Loucy (cell line): ENCODE measurements around the gene ADCY7.

Experiments
- H2AFZ ChIP-seq: fragments of 200-600 bp; sonication (generic); 2 replicates; pipeline ENCODE4 v1.6.0; 2016; ENCODE audit warnings: antibody characterized with exemption, mild to moderate bottlenecking, low read length, moderate library complexity
- H3F3A ChIP-seq: fragments of 200-600 bp; 2 replicates; pipeline ENCODE4 v1.6.0; 2016; ENCODE audit warnings: antibody characterized with exemption, low read depth, mild to moderate bottlenecking
- H3K27me3 ChIP-seq: fragments of 200-600 bp; sonication (generic); 2 replicates; pipeline ENCODE4 v1.6.1; 2014; ENCODE audit warnings: low read length, mild to moderate bottlenecking; ENCODE audit not compliant: insufficient read depth, poor library complexity, severe bottlenecking
- H3K36me3 ChIP-seq: fragments of 200-600 bp; sonication (generic); 2 replicates; pipeline ENCODE4 v1.6.1; 2016; ENCODE audit warnings: low read length; ENCODE audit not compliant: insufficient read depth
- H3K4me1 ChIP-seq: fragments of 200-600 bp; sonication (generic); 2 replicates; pipeline ENCODE4 v1.5.1; 2014; ENCODE audit warnings: low read length, mild to moderate bottlenecking; ENCODE audit not compliant: insufficient read depth, poor library complexity, severe bottlenecking
- H3K4me2 ChIP-seq: fragments of 200-600 bp; sonication (generic); 2 replicates; pipeline ENCODE4 v1.6.0; 2014; ENCODE audit warnings: antibody characterized with exemption, low read length, low read depth, mild to moderate bottlenecking; ENCODE audit not compliant: poor library complexity, severe bottlenecking
- H3K4me3 ChIP-seq: fragments of 200-600 bp; sonication (generic); 2 replicates; pipeline ENCODE4 v1.5.1; 2014; ENCODE audit warnings: low read length, mild to moderate bottlenecking, mixed read lengths; ENCODE audit not compliant: poor library complexity, severe bottlenecking
- H3K79me2 ChIP-seq: fragments of 200-600 bp; sonication (generic); 2 replicates; pipeline ENCODE4 v1.6.1; 2014; ENCODE audit warnings: low read length; ENCODE audit not compliant: insufficient read depth
- H3K9ac ChIP-seq: fragments of 200-600 bp; sonication (generic); 2 replicates; pipeline ENCODE4 v1.6.0; 2014; ENCODE audit warnings: mild to moderate bottlenecking, low read depth, low read length, moderate library complexity; ENCODE audit not compliant: poor library complexity, severe bottlenecking
- H3K9me2 ChIP-seq: fragments of 200-600 bp; sonication (generic); replicated peaks from 2 replicates; pipeline ENCODE4 v1.6.1; 2016; ENCODE audit warnings: low read depth, low read length, mixed read lengths
- H3K9me3 ChIP-seq: fragments of 200-600 bp; sonication (generic); 2 replicates; pipeline ENCODE4 v1.6.1; 2014; ENCODE audit warnings: mild to moderate bottlenecking, antibody characterized with exemption, low read length, low read depth; ENCODE audit not compliant: insufficient read depth
- H4K20me1 ChIP-seq: fragments of 200-600 bp; sonication (generic); 2 replicates; pipeline ENCODE4 v1.6.0; 2014; ENCODE audit warnings: antibody characterized with exemption, low read length, mild to moderate bottlenecking; ENCODE audit not compliant: insufficient read depth, poor library complexity, severe bottlenecking
- CTCF ChIP-seq: fragments of 200-600 bp; sonication (generic); conservative IDR thresholded peaks from 2 replicates; pipeline ENCODE4 v1.5.1; 2014; ENCODE audit warnings: mild to moderate bottlenecking, antibody characterized with exemption, low read length
- EZH2phosphoT487 ChIP-seq: fragments of 200-600 bp; IDR thresholded peaks from 2 replicates; pipeline ENCODE4 v1.6.1; 2018; ENCODE audit warnings: antibody characterized with exemption, mild to moderate bottlenecking, moderate library complexity, borderline replicate concordance

Gene ADCY7

GRCh38 chr16:50265716-50266336 is 525 bp upstream of the ADCY7 start:
- H3K36me3 ChIP-seq, result no peaks in the 10 kb centered on the region
- no peaks in the 10 kb centered on the region for H3K9me2 ChIP-seq
- no peaks in the 10 kb centered on the region for H3K27me3 ChIP-seq
- peak overlapping the region; percentile 97 for H3K4me2 ChIP-seq
- H3F3A ChIP-seq, result no peaks in the 10 kb centered on the region; the same call in 1 of the 2 replicates
- no peaks in the 10 kb centered on the region for H3K9me3 ChIP-seq
- H3K4me1 ChIP-seq, result peaks cover 53% of the 10 kb centered on the region
- H3K79me2 ChIP-seq, result peaks cover 44% of the 10 kb centered on the region
- peak overlapping the region; percentile 97 for H3K4me3 ChIP-seq
- H3K9ac ChIP-seq, result peak overlapping the region; percentile 98
- no peaks in the 10 kb centered on the region for H4K20me1 ChIP-seq
- H2AFZ ChIP-seq, result 0 out of 2 replicates have a peak overlapping the region, but pooled peaks have one; percentile 16
- TF ChIP-seq CTCF, result no peak

- Histone ChIP-seq H3K4me1 (peaks cover 61% of the 10 kb centered on the region), H3K4me2 (peak overlapping the region; percentile 97), H3K79me2 (peaks cover 58% of the 10 kb centered on the region), H3K9ac (peak overlapping the region; percentile 98), H3K4me3 (peak overlapping the region; percentile 97), H2AFZ (no peak overlapping the region), H4K20me1 (no peaks in the 10 kb centered on the region), H3K36me3 (no peaks in the 10 kb centered on the region), H3K27me3 (no peaks in the 10 kb centered on the region), H3F3A (no peaks in the 10 kb centered on the region; the same call in 1 of the 2 replicates), H3K9me2 (no peaks in the 10 kb centered on the region), H3K9me3 (no peaks in the 10 kb centered on the region)
- TF ChIP-seq EZH2phosphoT487 (no peak), CTCF (no peak)
These were observed 840 bp downstream of the ADCY7 start for GRCh38 chr16:50267151-50267631.

GRCh38 chr16:50267651-50268050 is 1.3 kb downstream of the ADCY7 start:
- no peak for TF ChIP-seq CTCF
- TF ChIP-seq EZH2phosphoT487, result no peak
- H3K9me2 ChIP-seq, result no peaks in the 10 kb centered on the region
- H3K36me3 ChIP-seq, result no peaks in the 10 kb centered on the region
- no peaks in the 10 kb centered on the region for H3K27me3 ChIP-seq
- H3K4me3 ChIP-seq, result peak overlapping the region; percentile 97
- H3K9me3 ChIP-seq, result no peaks in the 10 kb centered on the region
- no peaks in the 10 kb centered on the region for H4K20me1 ChIP-seq
- peak overlapping the region; percentile 97 for H3K4me2 ChIP-seq
- no peaks in the 10 kb centered on the region; the same call in 1 of the 2 replicates for H3F3A ChIP-seq
- peaks cover 65% of the 10 kb centered on the region for H3K4me1 ChIP-seq
- peak overlapping the region; percentile 98 for H3K9ac ChIP-seq
- H2AFZ ChIP-seq, result no peak overlapping the region
- H3K79me2 ChIP-seq, result peaks cover 62% of the 10 kb centered on the region
